H1 (cell line): ENCODE data around the gene KDM6A. TPM values are rescaled to one million over a fixed set of nuclear protein-coding genes. Genes with fewer than 3 reads are reported as not detected.

Experiments
- CTCF ChIA-PET: fragments of 300-600 bp; sonication (Branson Sonifier 250); formaldehyde crosslinking; loops from one replicate; lab custom pipeline; 2021; ENCODE audit not compliant: partially characterized antibody; lab: Charles Lee
- POLR2A ChIA-PET: fragments of 300-600 bp; sonication (Branson Sonifier 250); formaldehyde crosslinking; loops from one replicate; lab custom pipeline; 2021; ENCODE audit warnings: inconsistent platforms; ENCODE audit not compliant: partially characterized antibody; lab: Charles Lee
- DNase-seq, 2 experiments: peaks; one replicate each; pipeline versions ENCODE4 v3.0.0 to v3.0.0-alpha.2; 2010 to 2022; ENCODE audit warnings: low spot score in 2 of 2, low read depth in 1 of 2, mixed read lengths in 1 of 2
- FAIRE-seq: peaks from 2 replicates; lab custom pipeline; 2011; peaks lifted over from hg19 to GRCh38; lab: Jason Lieb, UNC
- H2AFZ ChIP-seq: 2 replicates; pipeline ENCODE4 v1.8.1; 2012; ENCODE audit warnings: low read length, inconsistent platforms
- H2AK5ac ChIP-seq: 2 replicates; pipeline ENCODE4 v1.6.1; 2013; ENCODE audit warnings: low read depth, low read length
- H2BK120ac ChIP-seq: replicated peaks from 2 replicates; pipeline ENCODE3; 2013; ENCODE audit warnings: low read depth, low read length, inconsistent platforms
- H2BK12ac ChIP-seq: 2 replicates; pipeline ENCODE4 v1.6.1; 2013; ENCODE audit warnings: low read depth, low read length
- H2BK15ac ChIP-seq: 2 replicates; pipeline ENCODE4 v1.6.1; 2013; ENCODE audit warnings: low read length
- H2BK20ac ChIP-seq: 2 replicates; pipeline ENCODE4 v1.6.1; 2013; ENCODE audit warnings: low read length
- H2BK5ac ChIP-seq: 2 replicates; pipeline ENCODE4 v1.6.1; 2013; ENCODE audit warnings: low read depth, low read length
- H3K14ac ChIP-seq: 2 replicates; pipeline ENCODE4 v1.6.1; 2013; ENCODE audit warnings: inconsistent platforms; ENCODE audit not compliant: insufficient read length
- H3K18ac ChIP-seq: 2 replicates; pipeline ENCODE4 v1.6.1; 2013; ENCODE audit warnings: low read length; ENCODE audit errors: extremely low read depth
- H3K23ac ChIP-seq: 2 replicates; pipeline ENCODE4 v1.6.1; 2013; ENCODE audit warnings: inconsistent platforms; ENCODE audit not compliant: insufficient read length
- H3K23me2 ChIP-seq: 2 replicates; pipeline ENCODE4 v1.6.1; 2013; ENCODE audit warnings: low read depth, low read length
- H3K27ac ChIP-seq: 2 replicates; pipeline ENCODE4 v1.6.1; 2011; ENCODE audit warnings: low read depth, low read length, inconsistent platforms
- H3K27me3 ChIP-seq, 4 experiments: replicated peaks in 1 of 4; 1 replicate in 1 of 4; 2 replicates in 3 of 4; pipeline versions ENCODE4 v1.6.1 to v1.8.1; 2011 to 2013; ENCODE audit warnings: low read length in 3 of 4, mild to moderate bottlenecking in 3 of 4, inconsistent platforms in 2 of 4, mixed read lengths in 2 of 4, moderate library complexity in 1 of 4; ENCODE audit not compliant: control insufficient read depth in 3 of 4, insufficient read depth in 3 of 4; ENCODE audit errors: extremely low read depth in 1 of 4
- H3K36me3 ChIP-seq, 4 experiments: 2 replicates each; pipeline versions ENCODE4 v1.6.1 to v1.8.1; 2011 to 2013; ENCODE audit warnings: mild to moderate bottlenecking in 4 of 4, low read length in 3 of 4, moderate library complexity in 2 of 4, control low read depth in 1 of 4, inconsistent platforms in 1 of 4; ENCODE audit not compliant: insufficient read depth in 4 of 4, control insufficient read depth in 2 of 4
- H3K4ac ChIP-seq: replicated peaks from 2 replicates; pipeline ENCODE3; 2013; ENCODE audit warnings: low read length, low read depth, mixed read lengths, inconsistent platforms; ENCODE audit not compliant: insufficient read length
- H3K4me1 ChIP-seq, 4 experiments: replicated peaks in 1 of 4; 1 replicate in 1 of 4; 2 replicates in 3 of 4; pipeline versions ENCODE4 v1.6.1 to v1.8.1; 2011 to 2013; ENCODE audit warnings: low read length in 3 of 4, inconsistent platforms in 2 of 4, mixed read lengths in 1 of 4; ENCODE audit not compliant: insufficient read depth in 4 of 4, control insufficient read depth in 3 of 4
- H3K4me2 ChIP-seq, 2 experiments: 2 replicates each; pipeline versions ENCODE4 v1.6.1 to v1.8.1; 2011 to 2013; ENCODE audit warnings: low read depth in 2 of 2, low read length in 2 of 2, control low read depth in 1 of 2, inconsistent platforms in 1 of 2, mild to moderate bottlenecking in 1 of 2; ENCODE audit not compliant: insufficient read depth in 1 of 2
- H3K4me3 ChIP-seq, 4 experiments: fragments of 200-600, 300-600 bp in 1 of 4; sonication (generic), shearing (Covaris generic), sonication (Bioruptor Twin) in 1 of 4; 2 replicates each; pipeline versions ENCODE4 v1.5.1 to v1.8.1; 2011 to 2016; ENCODE audit warnings: low read length in 4 of 4, low read depth in 3 of 4, control low read depth in 2 of 4, inconsistent platforms in 2 of 4, mild to moderate bottlenecking in 2 of 4, mixed read lengths in 1 of 4, moderate library complexity in 1 of 4; ENCODE audit not compliant: insufficient read depth in 2 of 4; ENCODE audit errors: extremely low read depth in 1 of 4
- H3K56ac ChIP-seq: replicated peaks from 2 replicates; pipeline ENCODE3; 2013; ENCODE audit warnings: low read depth, mild to moderate bottlenecking, mixed read lengths, low read length, inconsistent platforms; ENCODE audit not compliant: insufficient read length
- H3K79me1 ChIP-seq: 2 replicates; pipeline ENCODE4 v1.6.1; 2013; ENCODE audit warnings: low read depth, low read length, control low read depth
- H3K79me2 ChIP-seq, 2 experiments: 2 replicates each; pipeline versions ENCODE4 v1.6.1 to v1.8.1; 2012 to 2013; ENCODE audit warnings: low read length in 2 of 2, mild to moderate bottlenecking in 2 of 2, inconsistent platforms in 1 of 2; ENCODE audit not compliant: insufficient read depth in 2 of 2, control insufficient read depth in 1 of 2
- H3K9ac ChIP-seq, 4 experiments: replicated peaks in 1 of 4; 1 replicate in 1 of 4; 2 replicates in 3 of 4; pipeline versions ENCODE4 v1.6.1 to v1.8.1; 2011 to 2013; ENCODE audit warnings: low read depth in 3 of 4, low read length in 3 of 4, control low read depth in 2 of 4, mild to moderate bottlenecking in 2 of 4, moderate library complexity in 2 of 4, inconsistent platforms in 1 of 4; ENCODE audit errors: extremely low read depth in 1 of 4
- H3K9me3 ChIP-seq, 2 experiments: 2 replicates each; pipeline versions ENCODE4 v1.6.1 to v1.8.1; 2012 to 2013; ENCODE audit warnings: mild to moderate bottlenecking in 2 of 2, moderate library complexity in 2 of 2, control low read depth in 1 of 2, inconsistent platforms in 1 of 2, low read depth in 1 of 2, low read length in 1 of 2, mixed read lengths in 1 of 2; ENCODE audit not compliant: insufficient read depth in 2 of 2
- H4K20me1 ChIP-seq, 2 experiments: replicated peaks in 1 of 2; 2 replicates each; pipeline versions ENCODE3 to v1.8.1; 2011 to 2013; ENCODE audit warnings: inconsistent platforms in 2 of 2, low read length in 2 of 2, mild to moderate bottlenecking in 1 of 2; ENCODE audit not compliant: insufficient read depth in 2 of 2, control insufficient read depth in 1 of 2
- H4K5ac ChIP-seq: 2 replicates; pipeline ENCODE4 v1.6.1; 2013; ENCODE audit warnings: low read length, low read depth, mixed read lengths, inconsistent platforms; ENCODE audit not compliant: insufficient read length
- H4K8ac ChIP-seq: 2 replicates; pipeline ENCODE4 v1.8.0; 2013; ENCODE audit warnings: mild to moderate bottlenecking, moderate library complexity, low read length, inconsistent platforms; ENCODE audit not compliant: insufficient read depth; ENCODE audit errors: extremely low read depth
- H4K91ac ChIP-seq: replicated peaks from 2 replicates; pipeline ENCODE3; 2013; ENCODE audit warnings: low read length, mixed read lengths, inconsistent platforms; ENCODE audit not compliant: insufficient read length
- TBP ChIP-seq: IDR thresholded peaks from 2 replicates; pipeline ENCODE4 v1.6.1; 2011; ENCODE audit warnings: low read depth, low read length, improper control_type of control experiment
- WGBS, 2 experiments: shearing (Covaris generic) in 1 of 2; methylation state at CpG; one replicate each; pipeline versions ENCODE4 v1.1.6 to v1.1.7; 2013 to 2015; ENCODE audit warnings: low lambda C conversion rate in 2 of 2, mixed read lengths in 2 of 2, inconsistent platforms in 1 of 2, low coverage in 1 of 2, missing lambda C conversion rate in 1 of 2; ENCODE audit not compliant: insufficient replicate concordance in 2 of 2, insufficient coverage in 1 of 2, insufficient read length in 1 of 2; ENCODE audit errors: extremely low coverage in 1 of 2, missing lambda C conversion rate in 1 of 2; 5-methylcytosine and 5-hydroxymethylcytosine counted together
- polyA plus RNA-seq, 7 experiments: library from polyadenylated mRNA; depleted of rRNA in 3 of 7; stranded (reverse) in 5 of 7; unstranded in 2 of 7; fragments of >200 nt in 5 of 7; fragments of 200-250 nt in 2 of 7; gene quantifications; 1 replicate in 5 of 7; 2 replicates in 1 of 7; 4 replicates in 1 of 7; pipeline versions ENCODE4 v1.2.1 to v1.2.3, GENCODE V29; 2011 to 2013; ENCODE audit warnings: missing spikeins in 2 of 7, mixed read lengths in 2 of 7
- total RNA-seq: library from RNA; stranded (reverse); fragmentation: NEBNext Ultra II Directional; extraction: Animal tissue kit (Norgen Biotek cat#: 25700); gene quantifications from 2 replicates; pipeline ENCODE4 v1.2.1, GENCODE V29; 2021

KDM6A gene
- total and polyA plus RNA-seq, 2 of the 8 experiments (the other 6 are each of a cell fraction or from before 2014, with no cell fraction given): 43.5 to 58.4 TPM

DNA sequence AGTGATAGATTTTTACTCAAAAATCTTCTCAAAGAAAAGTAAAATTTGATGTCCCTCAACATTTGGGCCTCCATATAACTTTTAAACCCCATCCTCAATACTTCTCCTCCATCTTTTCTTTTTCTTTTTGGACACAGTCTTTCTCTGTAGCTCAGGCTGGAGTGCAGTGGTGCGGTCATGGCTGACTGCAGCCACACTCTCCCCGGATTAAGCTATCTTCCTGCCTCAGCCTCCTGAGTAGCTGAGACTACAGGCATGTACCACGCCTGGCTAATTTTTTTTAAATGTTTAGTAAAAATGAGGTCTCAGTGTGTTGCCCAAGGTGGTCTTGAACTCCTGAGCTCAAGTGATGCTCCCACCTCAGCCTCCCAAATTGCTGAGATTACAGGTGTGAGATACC, 33.1 kb downstream of the KDM6A start:
- no peak overlapping the region for H3K9ac ChIP-seq
- no peak overlapping the region for H3K4me3 ChIP-seq
- no peaks in the 10 kb centered on the region for H3K9me3 ChIP-seq
- no peak overlapping the region for H3K4me2 ChIP-seq
- no peaks in the 10 kb centered on the region for H3K27me3 ChIP-seq
- WGBS, 2 experiments: 86% methylated on average over 2 of the region's 3 CpGs; no CpG with 5 or more reads in 1 of the 2 experiments
- H4K5ac ChIP-seq: no peak overlapping the region
- H2BK20ac ChIP-seq: no peak overlapping the region
- H4K91ac ChIP-seq: no peak overlapping the region
- H2AFZ ChIP-seq: no peak overlapping the region
- CTCF ChIA-PET: interaction anchor here (0.6 to 1.1 kb wide), 2 partner anchors 13 to 39 kb away, joined by 3 read pairs; no protein-coding TSS in a partner anchor
- H2BK15ac ChIP-seq: no peak overlapping the region
- FAIRE-seq (no peak), DNase-seq (no peak)
- no peak overlapping the region for H2BK12ac ChIP-seq
- H4K20me1 ChIP-seq: no peaks in the 10 kb centered on the region
- no peak overlapping the region for H4K8ac ChIP-seq
- H3K18ac ChIP-seq: no peak overlapping the region
- H3K14ac ChIP-seq: no peak overlapping the region
- H2BK5ac ChIP-seq: no peak overlapping the region
- H3K4ac ChIP-seq: no peak overlapping the region
- no peaks in the 10 kb centered on the region for H3K36me3 ChIP-seq
- H3K79me2 ChIP-seq: peaks cover 10 to 92% of the 10 kb centered on the region in 2 experiments; a peak in 3 of 4 replicates
- H3K56ac ChIP-seq: no peak overlapping the region
- POLR2A ChIA-PET: no interaction called here
- no peak overlapping the region for H2AK5ac ChIP-seq
- H2BK120ac ChIP-seq: no peak overlapping the region
- no peak overlapping the region for H3K27ac ChIP-seq
- no peak for TF ChIP-seq TBP
- H3K79me1 ChIP-seq: no peaks in the 10 kb centered on the region
- H3K23ac ChIP-seq: no peak overlapping the region
- H3K4me1 ChIP-seq: peaks cover 0 to 3% (median 1%) of the 10 kb centered on the region in 4 experiments; a peak in 2 of 7 replicates
- H3K23me2 ChIP-seq: no peaks in the 10 kb centered on the region
